ACC112 (cell line): ENCODE results near the gene PRDM10.

ENCODE experiments used
- H2AFZ ChIP-seq: fragments of 200-600 bp; sonication (generic); one replicate; pipeline ENCODE4 v1.6.0; 2017; ENCODE audit warnings: antibody characterized with exemption, low read length; ENCODE audit not compliant: unreplicated experiment
- H3K27ac ChIP-seq: fragments of 200-600 bp; sonication (generic); 2 replicates; pipeline ENCODE4 v1.5.1; 2014; ENCODE audit warnings: low read depth, mild to moderate bottlenecking, antibody characterized with exemption, low read length, moderate library complexity
- H3K27me3 ChIP-seq: fragments of 200-600 bp; sonication (generic); 2 replicates; pipeline ENCODE4 v1.6.1; 2014; ENCODE audit warnings: mild to moderate bottlenecking, antibody characterized with exemption, low read length, moderate library complexity, mixed read lengths; ENCODE audit not compliant: insufficient read depth
- H3K36me3 ChIP-seq: fragments of 200-600 bp; sonication (generic); 2 replicates; pipeline ENCODE4 v1.6.1; 2016; ENCODE audit warnings: mild to moderate bottlenecking, antibody characterized with exemption, low read length, moderate library complexity, mixed read lengths; ENCODE audit not compliant: insufficient read depth
- H3K4me1 ChIP-seq: fragments of 200-600 bp; sonication (generic); one replicate; pipeline ENCODE4 v1.6.1; 2016; ENCODE audit warnings: low read length, mixed read lengths; ENCODE audit not compliant: insufficient read depth, unreplicated experiment, control insufficient read depth
- H3K4me3 ChIP-seq: fragments of 200-600 bp; sonication (generic); 2 replicates; pipeline ENCODE4 v1.5.1; 2014; ENCODE audit warnings: mild to moderate bottlenecking, low read depth, low read length
- H3K79me2 ChIP-seq: fragments of 200-600 bp; sonication (generic); one replicate; pipeline ENCODE4 v1.6.0; 2016; ENCODE audit warnings: low read length; ENCODE audit not compliant: control insufficient read depth, unreplicated experiment, insufficient read depth

Gene PRDM10

DNA sequence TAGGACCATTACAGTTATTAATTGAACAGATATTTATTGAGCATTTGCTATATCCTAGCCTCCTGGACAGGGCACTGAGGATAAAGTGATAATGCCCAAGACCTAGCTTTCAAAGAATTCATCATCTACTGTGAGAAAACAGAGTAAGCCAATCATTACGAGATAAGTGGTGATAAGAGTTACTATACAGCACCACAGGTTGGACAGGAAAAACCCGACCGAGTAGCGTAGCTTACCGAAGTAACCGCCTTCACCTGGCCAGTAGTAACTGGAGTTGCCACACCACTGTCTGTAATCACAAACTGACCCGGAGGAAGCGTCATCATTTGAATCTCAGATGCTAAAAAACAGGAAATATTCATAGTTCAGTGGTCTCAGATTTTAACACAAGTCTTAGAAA, 97.2 kb downstream of the PRDM10 start:
- Histone ChIP-seq H3K36me3 (0 out of 2 replicates have a peak, but pooled peaks cover 3% of the 10 kb centered on the region), H3K27me3 (no peaks in the 10 kb centered on the region), H3K27ac (no peak overlapping the region), H3K4me3 (no peak overlapping the region), H3K4me1 (no peaks in the 10 kb centered on the region), H3K79me2 (no peaks in the 10 kb centered on the region), H2AFZ (no peak overlapping the region)

DNA sequence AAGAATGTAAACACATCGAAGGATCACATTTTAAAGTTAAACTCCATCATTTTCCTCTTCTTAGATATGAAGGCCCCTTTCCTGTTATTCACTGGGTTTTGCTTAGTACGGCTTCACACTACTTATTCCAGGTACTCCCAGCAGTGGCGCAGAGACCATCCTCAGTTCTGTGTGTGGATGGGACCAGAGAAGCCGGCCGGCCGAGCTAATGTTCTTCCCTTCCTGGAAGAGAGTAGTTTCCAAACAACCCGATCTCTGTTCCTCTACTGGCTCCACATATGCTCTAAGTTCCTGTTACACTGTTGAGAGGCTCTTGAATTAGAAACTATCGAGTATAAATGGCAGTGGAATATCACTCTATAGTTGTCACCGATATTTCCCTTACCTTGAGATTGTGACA, 106.6 kb downstream of the PRDM10 start:
- Histone ChIP-seq H3K4me3 (peak overlapping the region; percentile 85), H3K79me2 (peaks cover 25% of the 10 kb centered on the region), H3K27me3 (no peaks in the 10 kb centered on the region), H2AFZ (peak overlapping the region; percentile 99), H3K4me1 (peaks cover 13% of the 10 kb centered on the region), H3K36me3 (peaks cover 14% of the 10 kb centered on the region), H3K27ac (no peak overlapping the region)

DNA sequence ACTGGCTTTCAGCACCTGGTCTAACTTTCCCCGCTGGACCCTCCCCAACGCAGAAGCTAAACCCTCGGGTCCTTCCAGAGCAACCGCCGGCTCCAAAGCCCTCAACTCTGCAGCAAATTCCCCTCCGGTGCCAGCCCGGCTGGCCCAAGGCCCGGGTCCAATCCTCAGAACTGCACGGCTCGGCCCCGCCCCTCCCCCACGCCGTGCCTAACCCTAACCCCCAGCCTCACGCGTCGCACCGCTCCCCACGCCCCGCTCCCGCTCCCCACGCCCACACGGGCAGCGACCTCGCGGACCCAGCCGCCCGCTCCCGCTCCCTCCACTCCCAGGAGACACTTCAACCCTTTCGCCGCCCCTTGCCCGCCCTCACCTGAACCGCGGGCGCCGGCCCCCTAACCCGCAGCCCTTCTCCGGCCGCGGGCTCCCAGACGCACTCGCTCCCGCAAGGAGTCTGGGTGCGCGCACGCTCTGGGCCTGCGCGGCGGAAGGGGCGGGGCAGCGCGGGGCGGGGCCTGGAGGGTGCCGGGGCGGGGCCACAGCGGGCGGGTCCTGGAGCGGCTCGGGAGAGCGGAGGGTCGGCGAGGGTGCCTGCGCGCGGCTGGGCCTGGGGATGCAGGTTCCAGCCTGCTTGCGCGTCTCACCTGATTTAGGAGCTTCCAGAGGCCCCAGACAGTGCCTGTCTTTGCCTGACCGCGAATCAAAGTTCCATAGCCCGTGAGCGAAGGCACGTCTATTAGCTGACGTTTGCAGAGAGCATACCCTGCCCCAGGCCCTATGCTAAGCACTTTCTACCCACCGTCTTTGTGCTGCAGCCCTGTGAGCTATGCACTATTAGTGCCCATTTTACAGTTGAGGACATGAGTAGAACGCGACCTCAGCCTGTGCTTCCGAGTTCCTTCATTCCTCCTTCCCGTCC, 107.3 kb downstream of the PRDM10 start, which contains the start of gene NFRKB:
Gene NFRKB, minus strand, starts transcription at position 453 of the 916 bp plus-strand sequence. CDS start 2,729 bp downstream, outside the sequence.
- H3K79me2 ChIP-seq, result peaks cover 25% of the 10 kb centered on the region
- H3K4me1 ChIP-seq, result peaks cover 13% of the 10 kb centered on the region
- peaks cover 14% of the 10 kb centered on the region for H3K36me3 ChIP-seq
- no peak within 1 kb of the TSS for H3K27ac ChIP-seq
- no peaks in the 10 kb centered on the region for H3K27me3 ChIP-seq
- H2AFZ ChIP-seq, result peak within 1 kb of the TSS; percentile 99
- H3K4me3 ChIP-seq, result peak within 1 kb of the TSS; percentile 85

DNA sequence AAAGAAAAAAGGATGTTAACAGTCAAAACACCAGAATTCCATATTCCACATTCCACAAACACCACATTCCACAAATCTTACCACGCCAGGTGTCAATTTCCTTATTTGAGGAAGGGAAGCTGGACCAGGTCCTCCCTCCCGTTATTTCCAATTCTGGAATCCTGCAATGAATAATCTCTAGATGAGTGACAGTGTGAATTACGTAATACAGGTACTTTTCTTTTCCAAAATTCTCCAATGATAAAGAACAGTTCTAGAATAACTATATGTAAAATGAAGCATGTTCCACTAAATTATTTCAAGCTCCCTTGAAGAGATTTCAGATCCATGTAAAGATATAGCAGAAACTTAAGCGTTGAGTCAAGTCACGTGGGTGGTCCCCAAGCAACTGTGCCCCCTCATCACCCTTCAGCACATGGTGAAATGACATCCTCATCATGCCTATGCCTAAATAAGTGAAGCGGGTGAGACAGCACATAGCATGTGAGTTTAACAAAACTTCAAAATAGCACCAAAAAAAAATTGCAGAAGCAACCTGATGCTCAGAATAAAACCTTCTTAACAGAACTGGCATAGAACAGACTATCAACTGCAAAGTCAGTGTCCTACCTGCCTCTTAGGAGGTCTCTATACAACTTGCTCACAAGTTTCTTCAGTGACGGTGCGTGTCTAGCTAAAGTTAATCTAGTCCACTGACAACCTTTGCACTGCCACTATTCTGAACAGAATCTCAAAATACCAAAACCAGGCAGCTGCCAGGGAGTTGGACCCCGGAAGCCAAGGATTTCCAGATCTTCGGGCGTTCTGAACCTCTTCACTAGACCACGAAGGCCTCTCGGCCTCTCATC, 108.1 kb downstream of the PRDM10 start:
- H3K27me3 ChIP-seq, result no peaks in the 10 kb centered on the region
- peak overlapping the region; percentile 52 for H2AFZ ChIP-seq
- peaks cover 13% of the 10 kb centered on the region for H3K4me1 ChIP-seq
- peaks cover 25% of the 10 kb centered on the region for H3K79me2 ChIP-seq
- no peak overlapping the region for H3K27ac ChIP-seq
- H3K36me3 ChIP-seq, result peaks cover 14% of the 10 kb centered on the region
- peak overlapping the region; percentile 85 for H3K4me3 ChIP-seq

DNA sequence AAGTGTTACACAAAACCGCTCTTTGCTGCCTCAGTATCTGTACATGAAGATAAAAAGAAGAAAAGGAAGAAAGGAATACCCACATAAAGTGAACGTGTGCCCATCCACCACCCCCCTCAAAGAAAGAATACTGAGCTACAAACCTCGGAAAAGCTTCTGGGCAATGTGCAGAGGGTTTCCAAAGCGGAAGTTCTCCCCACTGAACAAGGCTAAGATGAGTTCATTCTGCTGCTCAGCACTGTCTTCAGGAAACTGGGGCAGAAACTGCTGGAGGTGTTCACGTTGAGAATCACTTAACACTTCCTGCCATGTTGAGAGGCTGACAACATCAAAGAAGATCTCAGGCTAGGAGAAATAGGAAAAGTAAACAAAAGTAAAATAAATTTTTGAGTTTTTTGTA, 114.2 kb downstream of the PRDM10 start:
- Histone ChIP-seq H3K36me3 (peaks cover 46% of the 10 kb centered on the region), H3K79me2 (peaks cover 7% of the 10 kb centered on the region), H3K4me1 (no peaks in the 10 kb centered on the region), H3K27ac (no peak overlapping the region), H3K27me3 (no peaks in the 10 kb centered on the region), H3K4me3 (no peak overlapping the region), H2AFZ (no peak overlapping the region)

DNA sequence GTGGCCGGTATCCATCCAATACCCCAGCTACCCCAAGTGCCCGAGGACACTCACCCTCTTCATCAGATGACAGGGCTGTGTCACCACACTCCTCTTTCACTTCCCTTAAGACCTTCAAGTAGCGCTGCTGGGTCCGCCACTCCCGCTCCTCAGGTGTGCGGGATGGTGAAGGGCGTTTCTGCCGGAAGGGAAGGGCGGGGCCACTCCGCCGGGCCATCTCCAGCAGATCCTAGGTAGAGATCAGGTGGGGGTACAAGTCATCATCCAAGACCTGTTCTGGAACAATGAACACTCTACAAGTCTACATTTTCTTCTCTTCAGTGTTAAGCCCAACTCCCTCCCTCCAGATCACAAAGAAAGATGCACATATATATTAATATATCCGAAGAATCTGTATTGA, 117.3 kb downstream of the PRDM10 start:
- Histone ChIP-seq H3K4me1 (no peaks in the 10 kb centered on the region), H3K27ac (no peak overlapping the region), H3K27me3 (no peaks in the 10 kb centered on the region), H3K4me3 (no peak overlapping the region), H3K36me3 (peaks cover 50% of the 10 kb centered on the region), H2AFZ (no peak overlapping the region), H3K79me2 (no peaks in the 10 kb centered on the region)

DNA sequence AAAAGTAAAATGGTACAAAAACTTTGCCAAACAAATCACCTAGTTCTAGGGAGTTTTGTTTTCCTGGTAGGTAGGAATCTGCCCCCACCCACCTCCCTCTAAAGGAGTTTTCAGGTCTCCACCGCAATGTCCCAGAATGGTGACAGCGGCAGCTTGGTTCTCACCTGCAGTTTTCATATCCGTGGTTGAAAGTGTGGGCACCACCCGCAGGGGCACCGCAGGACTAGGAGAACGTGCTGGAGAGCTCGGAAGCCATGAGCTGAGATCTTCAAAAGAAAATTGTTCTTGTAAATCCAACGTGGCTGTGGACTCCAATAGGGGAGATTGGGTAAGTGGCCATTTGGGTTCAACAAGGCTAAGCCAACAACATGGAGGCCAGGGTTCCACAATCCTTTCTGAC, 118.1 kb downstream of the PRDM10 start:
- Histone ChIP-seq H2AFZ (no peak overlapping the region), H3K4me1 (no peaks in the 10 kb centered on the region), H3K36me3 (peaks cover 51% of the 10 kb centered on the region), H3K79me2 (no peaks in the 10 kb centered on the region), H3K27me3 (no peaks in the 10 kb centered on the region), H3K27ac (no peak overlapping the region), H3K4me3 (no peak overlapping the region)

DNA sequence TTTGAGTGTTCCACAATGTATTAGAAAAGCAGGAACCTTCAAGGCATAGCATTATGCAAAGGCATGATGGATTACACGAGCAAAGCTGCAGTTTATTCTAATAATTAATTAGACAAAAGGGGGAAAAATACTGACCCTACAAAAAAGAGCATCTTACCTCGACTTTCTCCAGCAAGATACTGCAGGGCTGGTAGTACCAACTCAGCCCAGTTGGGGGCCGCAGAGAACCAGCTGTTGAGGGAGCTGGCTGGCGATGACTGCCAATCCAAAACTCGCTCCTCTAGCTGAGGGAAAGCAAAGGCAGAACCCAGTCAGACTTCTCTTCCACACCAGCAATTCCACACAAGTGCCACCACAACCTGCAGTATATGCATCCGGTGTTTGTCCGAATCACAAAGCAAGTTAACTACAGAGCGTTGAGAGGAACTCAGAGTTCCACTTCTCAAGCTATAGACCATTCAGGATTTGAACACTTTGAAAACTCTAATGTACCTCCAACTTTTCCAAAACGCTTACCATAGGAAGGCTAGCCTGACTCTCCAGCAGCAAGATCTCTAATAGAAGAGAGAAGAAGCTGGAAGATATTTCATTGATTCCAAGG, 121.0 kb downstream of the PRDM10 start:
- no peak overlapping the region for H3K27ac ChIP-seq
- no peaks in the 10 kb centered on the region for H3K79me2 ChIP-seq
- H2AFZ ChIP-seq, result no peak overlapping the region
- peaks cover 30% of the 10 kb centered on the region; the same call in 1 of the 2 replicates for H3K36me3 ChIP-seq
- H3K4me3 ChIP-seq, result no peak overlapping the region
- no peaks in the 10 kb centered on the region for H3K27me3 ChIP-seq
- H3K4me1 ChIP-seq, result no peaks in the 10 kb centered on the region

DNA sequence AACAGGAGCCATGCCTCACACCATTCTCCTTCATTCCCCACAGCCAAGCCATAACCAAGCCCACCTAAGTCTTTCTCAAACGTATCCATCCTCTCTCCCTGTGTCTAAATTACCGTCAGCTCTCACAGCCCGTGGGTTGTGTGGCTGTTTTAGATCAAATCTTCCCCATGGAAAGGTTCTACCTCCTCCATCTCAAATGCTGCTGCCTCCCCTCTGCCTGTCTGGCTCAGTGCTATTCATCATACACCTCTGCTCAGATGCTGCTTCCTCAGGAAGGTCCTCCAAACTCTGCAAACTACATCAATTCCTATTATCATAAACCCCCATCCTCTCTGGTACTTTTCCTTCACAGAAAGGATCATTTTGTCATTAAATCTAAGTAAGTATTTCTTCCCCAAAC, 122.3 kb downstream of the PRDM10 start:
- H3K36me3 ChIP-seq, result peaks cover 37% of the 10 kb centered on the region; the same call in 1 of the 2 replicates

DNA sequence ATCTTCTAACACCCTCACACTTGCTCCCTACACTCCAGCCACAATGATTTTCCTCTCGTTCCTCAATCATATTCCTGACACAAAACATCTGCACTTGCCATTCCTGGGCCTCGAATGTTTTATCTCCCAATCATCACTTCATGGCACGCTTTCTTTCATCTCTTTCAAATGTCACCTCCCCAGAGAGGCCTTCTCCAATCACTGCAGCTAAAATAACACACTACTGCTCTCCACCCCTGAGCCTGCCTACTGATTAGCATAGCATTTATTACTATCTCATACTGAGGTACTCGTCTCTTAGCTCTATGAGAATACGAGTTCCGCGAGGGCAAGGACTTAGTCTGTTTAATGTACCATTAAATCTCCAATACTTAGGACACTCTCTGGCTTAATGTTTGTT, 130.7 kb downstream of the PRDM10 start:
- Histone ChIP-seq H2AFZ (no peak overlapping the region), H3K27ac (no peak overlapping the region), H3K4me1 (no peaks in the 10 kb centered on the region), H3K36me3 (peaks cover 39% of the 10 kb centered on the region; the same call in 1 of the 2 replicates), H3K27me3 (no peaks in the 10 kb centered on the region), H3K4me3 (no peak overlapping the region), H3K79me2 (no peaks in the 10 kb centered on the region)

More for the DNA sequence above, 122.3 kb downstream of the PRDM10 start:
- Histone ChIP-seq H3K4me3 (no peak overlapping the region), H3K27me3 (no peaks in the 10 kb centered on the region), H3K4me1 (no peaks in the 10 kb centered on the region), H3K27ac (no peak overlapping the region), H2AFZ (no peak overlapping the region), H3K79me2 (no peaks in the 10 kb centered on the region)
